IMR-90 (cell line): Measurements from ENCODE around the gene TCERG1L. TPM values are rescaled to one million over a fixed set of nuclear protein-coding genes. Genes with fewer than 3 reads are reported as not detected.

Experiments
- ATAC-seq: fragments of 200-7000 bp; cut with Tn5 transposase; 2 replicates; pipeline ENCODE4 v1.9.1; 2020; ENCODE audit warnings: low read depth, mild to moderate bottlenecking, moderate library complexity
- BruUV-seq: library from RNA; stranded (reverse); fragments of 400-500 nt; replicated peaks from 2 replicates; lab custom pipeline; 2021; lab: Mats Ljungman, UMichigan
- CTCF ChIA-PET: fragments of 300-600 bp; formaldehyde crosslinking; extraction: SDS; loops from one replicate; lab custom pipeline; 2021; ENCODE audit warnings: antibody characterized with exemption; lab: Yijun Ruan, JAX
- POLR2A ChIA-PET: fragments of 300-600 bp; sonication (Branson Sonifier 250); formaldehyde crosslinking; loops from one replicate; lab custom pipeline; 2022; ENCODE audit warnings: antibody characterized with exemption; ENCODE audit not compliant: unreplicated experiment; lab: Charles Lee
- DNase-seq: peaks from one replicate; pipeline ENCODE4 v3.0.0; 2013
- H2AFZ ChIP-seq: replicated peaks from 2 replicates; pipeline ENCODE3; 2013; ENCODE audit warnings: low read length, mild to moderate bottlenecking; ENCODE audit not compliant: poor library complexity
- H2AK5ac ChIP-seq: 2 replicates; pipeline ENCODE4 v1.6.1; 2013; ENCODE audit warnings: low read depth, low read length, inconsistent platforms
- H2AK9ac ChIP-seq: replicated peaks from 2 replicates; pipeline ENCODE3; 2013; ENCODE audit warnings: mild to moderate bottlenecking, low read depth, low read length, moderate library complexity; ENCODE audit not compliant: poor library complexity
- H2BK120ac ChIP-seq: 2 replicates; pipeline ENCODE4 v1.6.1; 2013; ENCODE audit warnings: low read depth, low read length, inconsistent platforms
- H2BK15ac ChIP-seq: 3 replicates; pipeline ENCODE4 v1.6.1; 2013; ENCODE audit warnings: low read depth, low read length, inconsistent platforms
- H2BK20ac ChIP-seq: 2 replicates; pipeline ENCODE4 v1.6.1; 2013; ENCODE audit warnings: low read depth, mild to moderate bottlenecking, inconsistent platforms, low read length, moderate library complexity
- H2BK5ac ChIP-seq: 2 replicates; pipeline ENCODE4 v1.6.1; 2013; ENCODE audit warnings: mild to moderate bottlenecking, low read depth, low read length, inconsistent platforms; ENCODE audit not compliant: poor library complexity, severe bottlenecking
- H3K14ac ChIP-seq: replicated peaks from 2 replicates; pipeline ENCODE4 v1.6.1; 2013; ENCODE audit warnings: low read depth, low read length, inconsistent platforms
- H3K18ac ChIP-seq: 2 replicates; pipeline ENCODE4 v1.6.1; 2013; ENCODE audit warnings: low read depth, low read length, control low read depth
- H3K23ac ChIP-seq: 2 replicates; pipeline ENCODE4 v1.6.1; 2013; ENCODE audit warnings: low read depth, low read length, inconsistent platforms
- H3K27ac ChIP-seq: 2 replicates; pipeline ENCODE4 v1.5.1; 2013; ENCODE audit warnings: mild to moderate bottlenecking, control low read depth, low read length; ENCODE audit not compliant: insufficient read depth
- H3K27me3 ChIP-seq: 2 replicates; pipeline ENCODE4 v1.6.1; 2013; ENCODE audit warnings: low read length; ENCODE audit not compliant: control insufficient read depth, insufficient read depth
- H3K36me3 ChIP-seq: 2 replicates; pipeline ENCODE4 v1.6.1; 2013; ENCODE audit warnings: low read length, mixed read lengths; ENCODE audit not compliant: control insufficient read depth, insufficient read depth
- H3K4ac ChIP-seq: 2 replicates; pipeline ENCODE4 v1.6.1; 2013; ENCODE audit warnings: low read depth, low read length, inconsistent platforms
- H3K4me1 ChIP-seq: 2 replicates; pipeline ENCODE4 v1.6.1; 2013; ENCODE audit warnings: low read length, mixed read lengths; ENCODE audit not compliant: control insufficient read depth, insufficient read depth
- H3K4me2 ChIP-seq: 2 replicates; pipeline ENCODE4 v1.6.1; 2013; ENCODE audit warnings: low read depth, mild to moderate bottlenecking, control low read depth, low read length, moderate library complexity
- H3K4me3 ChIP-seq: 2 replicates; pipeline ENCODE4 v1.5.1; 2013; ENCODE audit warnings: low read depth, mild to moderate bottlenecking, control low read depth, low read length, moderate library complexity; ENCODE audit not compliant: insufficient read depth
- H3K56ac ChIP-seq: 2 replicates; pipeline ENCODE4 v1.6.1; 2013; ENCODE audit warnings: low read length, inconsistent platforms; ENCODE audit not compliant: insufficient read depth; ENCODE audit errors: extremely low read depth
- H3K79me1 ChIP-seq, 2 experiments: 2 replicates each; pipeline ENCODE4 v1.6.1; 2013; ENCODE audit warnings: low read length in 2 of 2, inconsistent platforms in 1 of 2, low read depth in 1 of 2
- H3K9ac ChIP-seq: 2 replicates; pipeline ENCODE4 v1.6.1; 2013; ENCODE audit warnings: low read depth, low read length, control low read depth
- H3K9me1 ChIP-seq: 2 replicates; pipeline ENCODE4 v1.6.1; 2013; ENCODE audit warnings: low read length, inconsistent platforms; ENCODE audit not compliant: insufficient read depth
- H3K9me3 ChIP-seq: 2 replicates; pipeline ENCODE4 v1.6.1; 2013; ENCODE audit warnings: low read length; ENCODE audit not compliant: control insufficient read depth, insufficient read depth
- H4K20me1 ChIP-seq: 2 replicates; pipeline ENCODE4 v1.6.1; 2013; ENCODE audit warnings: low read length, inconsistent platforms; ENCODE audit not compliant: insufficient read depth
- H4K5ac ChIP-seq: 2 replicates; pipeline ENCODE4 v1.6.1; 2013; ENCODE audit warnings: mild to moderate bottlenecking, low read depth, low read length, control low read depth
- H4K8ac ChIP-seq, 2 experiments: 2 replicates each; pipeline ENCODE4 v1.6.1; 2013; ENCODE audit warnings: low read depth in 2 of 2, low read length in 2 of 2, control low read depth in 1 of 2, inconsistent platforms in 1 of 2
- H4K91ac ChIP-seq: 2 replicates; pipeline ENCODE4 v1.6.1; 2013; ENCODE audit warnings: low read depth, low read length, inconsistent platforms; ENCODE audit not compliant: insufficient read depth
- BHLHE40 ChIP-seq: fragments of 150-350 bp; IDR thresholded peaks from 2 replicates; pipeline ENCODE4 v1.6.1; 2016; ENCODE audit warnings: mild to moderate bottlenecking, low read depth, low read length
- CEBPB ChIP-seq: IDR thresholded peaks from 2 replicates; pipeline ENCODE4 v1.6.1; 2012; ENCODE audit warnings: low read depth, low read length, improper control_type of control experiment
- CHD1 ChIP-seq: IDR thresholded peaks from 2 replicates; pipeline ENCODE4 v1.6.1; 2012; ENCODE audit warnings: low read depth, low read length, improper control_type of control experiment
- FOS ChIP-seq: fragments of 150-350 bp; IDR thresholded peaks from 2 replicates; pipeline ENCODE4 v1.6.1; 2016; ENCODE audit warnings: low read depth, low read length
- MAFK ChIP-seq: IDR thresholded peaks from 2 replicates; pipeline ENCODE4 v1.6.1; 2012; ENCODE audit warnings: low read depth, low read length, improper control_type of control experiment
- MAZ ChIP-seq: IDR thresholded peaks from 2 replicates; pipeline ENCODE4 v1.6.1; 2012; ENCODE audit warnings: low read depth, mild to moderate bottlenecking, low read length, improper control_type of control experiment, moderate library complexity, borderline replicate concordance
- MXI1 ChIP-seq: IDR thresholded peaks from 2 replicates; pipeline ENCODE4 v1.6.1; 2012; ENCODE audit warnings: low read depth, mild to moderate bottlenecking, low read length, moderate library complexity, borderline replicate concordance
- NFE2L2 ChIP-seq: fragments of 150-350 bp; IDR thresholded peaks from 2 replicates; pipeline ENCODE4 v1.6.1; 2016; ENCODE audit warnings: low read depth, mild to moderate bottlenecking, low read length
- POLR2A ChIP-seq: IDR thresholded peaks from 2 replicates; pipeline ENCODE4 v1.6.1; 2012; ENCODE audit warnings: mild to moderate bottlenecking, low read depth, low read length
- RAD21 ChIP-seq: IDR thresholded peaks from 2 replicates; pipeline ENCODE4 v1.6.1; 2012; ENCODE audit warnings: low read length, improper control_type of control experiment
- RCOR1 ChIP-seq: IDR thresholded peaks from 2 replicates; pipeline ENCODE4 v1.6.1; 2012; ENCODE audit warnings: mild to moderate bottlenecking, low read length, improper control_type of control experiment; ENCODE audit not compliant: insufficient replicate concordance
- RFX5 ChIP-seq: IDR thresholded peaks from 2 replicates; pipeline ENCODE4 v1.8.0; 2012; ENCODE audit warnings: low read depth, mild to moderate bottlenecking, low read length, moderate library complexity
- SMC3 ChIP-seq: fragments of 150-350 bp; IDR thresholded peaks from 2 replicates; pipeline ENCODE4 v1.6.1; 2016; ENCODE audit warnings: low read depth, mild to moderate bottlenecking, antibody characterized with exemption, low read length, moderate library complexity
- WGBS, 2 experiments: methylation state at CpG; one replicate each; pipeline versions ENCODE4 v1.1.5 to v1.1.7; 2013; ENCODE audit warnings: missing lambda C conversion rate in 2 of 2; ENCODE audit not compliant: insufficient read length in 1 of 2; ENCODE audit errors: extremely low coverage in 2 of 2; 5-methylcytosine and 5-hydroxymethylcytosine counted together
- dilution Hi-C: fragments of 300-500 bp; cut with HindIII; formaldehyde crosslinking; loops from one replicate; pipeline ENCODE4 v1.14.3; 2018; ENCODE audit warnings: low sequenced_read_pairs; ENCODE audit not compliant: unreplicated experiment
- in situ Hi-C: fragments of 300-500 bp; cut with MboI; formaldehyde crosslinking; loops from 3 replicates; pipeline ENCODE4 v1.14.3; 2019; ENCODE audit warnings: low sequenced_read_pairs, inconsistent platforms, mixed read lengths
- intact Hi-C: fragments of 100-400 bp; cut with micrococcal nuclease; formaldehyde crosslinking; loops from 2 replicates; pipeline ENCODE4 v1.10.0; 2022
- polyA plus RNA-seq, 3 experiments: library from polyadenylated mRNA; depleted of rRNA; stranded (reverse); fragments of >200 nt; gene quantifications; 2 replicates each; pipeline ENCODE4 v1.2.3, GENCODE V29; 2012; ENCODE audit warnings: low replicate concordance in 1 of 3
- total RNA-seq: library from RNA; depleted of rRNA; stranded (reverse); fragments of >200 nt; gene quantifications from 2 replicates; pipeline ENCODE4 v1.2.3, GENCODE V29; 2012
- TF ChIP-seq, protein P1 (sequence below): conservative IDR thresholded peaks from 2 replicates; pipeline ENCODE4 v1.5.1; 2012; ENCODE audit warnings: mild to moderate bottlenecking, low read depth, low read length, improper control_type of control experiment
- TF ChIP-seq, protein P2 (sequence below): fragments of 150-350 bp; IDR thresholded peaks from 2 replicates; pipeline ENCODE4 v1.6.1; 2016; ENCODE audit warnings: low read depth, mild to moderate bottlenecking, low read length, moderate library complexity, borderline replicate concordance
- TF ChIP-seq, protein P3 (sequence below): fragments of 150-350 bp; IDR thresholded peaks from 2 replicates; pipeline ENCODE4 v1.6.1; 2017; ENCODE audit warnings: mild to moderate bottlenecking, antibody characterized with exemption, low read length, low read depth

TCERG1L gene
- total and polyA plus RNA-seq, 2 of the 4 experiments (the other 2 are of a cell fraction): not detected

DNA sequence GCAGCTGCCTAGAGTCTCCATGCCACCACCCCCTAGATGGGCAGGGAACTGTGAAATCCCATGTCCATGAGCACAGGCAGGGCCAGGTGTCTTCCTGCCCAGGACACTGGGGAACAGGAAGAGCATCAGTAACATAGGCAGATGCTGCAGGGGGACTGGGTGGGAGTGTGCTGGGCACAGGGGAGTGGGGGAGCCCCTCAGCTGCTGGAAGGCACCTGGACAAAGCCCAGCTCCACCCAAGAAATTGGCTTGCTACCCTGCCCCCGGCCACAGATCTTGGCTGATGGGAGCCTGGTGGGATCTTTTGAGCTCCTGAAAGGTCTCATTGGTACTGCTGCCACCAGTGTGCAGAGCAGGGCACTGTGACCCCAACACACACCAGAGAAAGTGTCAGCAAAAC is 66.7 kb downstream of the TCERG1L start:
- no peak overlapping the region for H3K14ac ChIP-seq
- H3K4me1 ChIP-seq: no peaks in the 10 kb centered on the region
- no peak overlapping the region for H3K4ac ChIP-seq
- no peaks in the 10 kb centered on the region for H3K27me3 ChIP-seq
- no peak overlapping the region for H3K23ac ChIP-seq
- DNase-seq (no peak), ATAC-seq (no peak)
- no peak overlapping the region for H3K27ac ChIP-seq
- no peaks in the 10 kb centered on the region for H3K9me1 ChIP-seq
- CTCF ChIA-PET: no interaction called here
- no peak overlapping the region for H3K4me2 ChIP-seq
- no peaks in the 10 kb centered on the region for H3K79me1 ChIP-seq
- H3K36me3 ChIP-seq: no peaks in the 10 kb centered on the region
- H3K18ac ChIP-seq: no peak overlapping the region
- H2AFZ ChIP-seq: no peak overlapping the region
- no peak overlapping the region for H3K56ac ChIP-seq
- no peak overlapping the region for H2BK120ac ChIP-seq
- peaks cover 52% of the 10 kb centered on the region for H3K9me3 ChIP-seq
- H4K20me1 ChIP-seq: no peaks in the 10 kb centered on the region
- no peak overlapping the region for H2BK20ac ChIP-seq
- H2BK5ac ChIP-seq: no peak overlapping the region
- no TSS peak for BruUV-seq
- no peak overlapping the region for H2AK9ac ChIP-seq
- no peak overlapping the region for H4K91ac ChIP-seq
- no peak overlapping the region for H2AK5ac ChIP-seq
- H3K4me3 ChIP-seq: no peak overlapping the region
- no peak for TF ChIP-seq MAFK
- no peak for TF ChIP-seq RCOR1
- no peak for TF ChIP-seq MAZ
- TF ChIP-seq MXI1: no peak
- no peak for TF ChIP-seq NFE2L2
- TF ChIP-seq, protein P1, sequence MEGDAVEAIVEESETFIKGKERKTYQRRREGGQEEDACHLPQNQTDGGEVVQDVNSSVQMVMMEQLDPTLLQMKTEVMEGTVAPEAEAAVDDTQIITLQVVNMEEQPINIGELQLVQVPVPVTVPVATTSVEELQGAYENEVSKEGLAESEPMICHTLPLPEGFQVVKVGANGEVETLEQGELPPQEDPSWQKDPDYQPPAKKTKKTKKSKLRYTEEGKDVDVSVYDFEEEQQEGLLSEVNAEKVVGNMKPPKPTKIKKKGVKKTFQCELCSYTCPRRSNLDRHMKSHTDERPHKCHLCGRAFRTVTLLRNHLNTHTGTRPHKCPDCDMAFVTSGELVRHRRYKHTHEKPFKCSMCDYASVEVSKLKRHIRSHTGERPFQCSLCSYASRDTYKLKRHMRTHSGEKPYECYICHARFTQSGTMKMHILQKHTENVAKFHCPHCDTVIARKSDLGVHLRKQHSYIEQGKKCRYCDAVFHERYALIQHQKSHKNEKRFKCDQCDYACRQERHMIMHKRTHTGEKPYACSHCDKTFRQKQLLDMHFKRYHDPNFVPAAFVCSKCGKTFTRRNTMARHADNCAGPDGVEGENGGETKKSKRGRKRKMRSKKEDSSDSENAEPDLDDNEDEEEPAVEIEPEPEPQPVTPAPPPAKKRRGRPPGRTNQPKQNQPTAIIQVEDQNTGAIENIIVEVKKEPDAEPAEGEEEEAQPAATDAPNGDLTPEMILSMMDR: no peak
- no peak for TF ChIP-seq RFX5
- TF ChIP-seq CEBPB: no peak
- TF ChIP-seq SMC3: no peak
- no peak for TF ChIP-seq BHLHE40
- TF ChIP-seq CHD1: no peak
- TF ChIP-seq, protein P2, sequence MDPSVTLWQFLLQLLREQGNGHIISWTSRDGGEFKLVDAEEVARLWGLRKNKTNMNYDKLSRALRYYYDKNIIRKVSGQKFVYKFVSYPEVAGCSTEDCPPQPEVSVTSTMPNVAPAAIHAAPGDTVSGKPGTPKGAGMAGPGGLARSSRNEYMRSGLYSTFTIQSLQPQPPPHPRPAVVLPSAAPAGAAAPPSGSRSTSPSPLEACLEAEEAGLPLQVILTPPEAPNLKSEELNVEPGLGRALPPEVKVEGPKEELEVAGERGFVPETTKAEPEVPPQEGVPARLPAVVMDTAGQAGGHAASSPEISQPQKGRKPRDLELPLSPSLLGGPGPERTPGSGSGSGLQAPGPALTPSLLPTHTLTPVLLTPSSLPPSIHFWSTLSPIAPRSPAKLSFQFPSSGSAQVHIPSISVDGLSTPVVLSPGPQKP: no peak
- no peak for TF ChIP-seq RAD21
- TF ChIP-seq, protein P3, sequence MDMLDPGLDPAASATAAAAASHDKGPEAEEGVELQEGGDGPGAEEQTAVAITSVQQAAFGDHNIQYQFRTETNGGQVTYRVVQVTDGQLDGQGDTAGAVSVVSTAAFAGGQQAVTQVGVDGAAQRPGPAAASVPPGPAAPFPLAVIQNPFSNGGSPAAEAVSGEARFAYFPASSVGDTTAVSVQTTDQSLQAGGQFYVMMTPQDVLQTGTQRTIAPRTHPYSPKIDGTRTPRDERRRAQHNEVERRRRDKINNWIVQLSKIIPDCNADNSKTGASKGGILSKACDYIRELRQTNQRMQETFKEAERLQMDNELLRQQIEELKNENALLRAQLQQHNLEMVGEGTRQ: no peak
- no peak for TF ChIP-seq POLR2A
- TF ChIP-seq FOS: no peak
- intact Hi-C loops (no loop called here), in situ Hi-C loops (no loop called here), dilution Hi-C loops (no loop called here)
- H2BK15ac ChIP-seq: no peak overlapping the region
- no CpG with 5 or more reads among the region's 1 CpG for WGBS, 2 experiments
- POLR2A ChIA-PET: no interaction called here
- no peak overlapping the region for H3K9ac ChIP-seq
- H4K5ac ChIP-seq: no peak overlapping the region
- no peak overlapping the region for H4K8ac ChIP-seq
